Breast epithelium (tissue), 4 donors: ENCODE data around the gene ABCA8. TPM values are rescaled to one million over a fixed set of nuclear protein-coding genes. Genes with fewer than 3 reads are reported as not detected.

Experiments
- DNase-seq, 2 donors: peaks; one replicate each; pipeline ENCODE4 v3.0.0-alpha.2; 2019; ENCODE audit warnings: low spot score in 2 of 2
- H3K27ac ChIP-seq, 2 donors: fragments of 200-600 bp; sonication (generic) in 1 of 2; one replicate each; pipeline ENCODE4 v1.5.1; 2016 to 2019; ENCODE audit warnings: mild to moderate bottlenecking in 1 of 2
- H3K27me3 ChIP-seq, 2 donors: fragments of 200-600 bp; sonication (generic) in 1 of 2; one replicate each; pipeline versions ENCODE4 v1.5.1 to v1.6.0; 2017 to 2019; ENCODE audit warnings: control low read depth in 1 of 2, mild to moderate bottlenecking in 1 of 2
- H3K36me3 ChIP-seq: fragments of 200-600 bp; one replicate; pipeline ENCODE4 v1.5.1; 2019
- H3K4me1 ChIP-seq, 2 donors: fragments of 200-600 bp; sonication (generic); one replicate each; pipeline ENCODE4 v1.5.1; 2016 to 2019; ENCODE audit warnings: control low read depth in 1 of 2
- H3K4me3 ChIP-seq, 3 donors: fragments of 200-600 bp; sonication (generic); 1 replicate in 2 of 3; 2 replicates in 1 of 3; pipeline ENCODE4 v1.5.1; 2016 to 2019; ENCODE audit warnings: mild to moderate bottlenecking in 3 of 3, moderate library complexity in 2 of 3
- H3K9me3 ChIP-seq, 2 donors: fragments of 200-600 bp; sonication (generic) in 1 of 2; one replicate each; pipeline ENCODE4 v1.5.1; 2016 to 2019; ENCODE audit warnings: control low read depth in 1 of 2
- POLR2A ChIP-seq: fragments of 450-650 bp; IDR thresholded peaks from one replicate; pipeline ENCODE4 v1.6.1; 2016; ENCODE audit warnings: antibody characterized with exemption, mild to moderate bottlenecking, moderate library complexity
- POLR2AphosphoS5 ChIP-seq, 3 donors: sonication (generic); formaldehyde crosslinking; IDR thresholded peaks; one replicate each; pipeline ENCODE4 v1.6.1; 2017; ENCODE audit warnings: antibody characterized with exemption in 3 of 3
- intact Hi-C: fragments of 100-400 bp; cut with DNase I; formaldehyde crosslinking; loops from one replicate; pipeline ENCODE4 v1.15.1; 2023; ENCODE audit warnings: low total_unique reads
- total RNA-seq, 3 donors: library from RNA; depleted of rRNA; stranded (reverse); fragments of >200 nt; gene quantifications; one replicate each; pipeline ENCODE4 v1.1.0, GENCODE V29; 2016
- TF ChIP-seq, protein P1 (sequence below), 3 donors: fragments of 450-650 bp; IDR thresholded peaks; one replicate each; pipeline ENCODE4 v1.5.1; 2016 to 2017; ENCODE audit warnings: antibody characterized with exemption in 3 of 3, mild to moderate bottlenecking in 3 of 3, moderate library complexity in 3 of 3

Gene ABCA8
- total RNA-seq, 3 donors from 2014 or later, result 38.6 to 47.5 (median 46.2) TPM

DNA sequence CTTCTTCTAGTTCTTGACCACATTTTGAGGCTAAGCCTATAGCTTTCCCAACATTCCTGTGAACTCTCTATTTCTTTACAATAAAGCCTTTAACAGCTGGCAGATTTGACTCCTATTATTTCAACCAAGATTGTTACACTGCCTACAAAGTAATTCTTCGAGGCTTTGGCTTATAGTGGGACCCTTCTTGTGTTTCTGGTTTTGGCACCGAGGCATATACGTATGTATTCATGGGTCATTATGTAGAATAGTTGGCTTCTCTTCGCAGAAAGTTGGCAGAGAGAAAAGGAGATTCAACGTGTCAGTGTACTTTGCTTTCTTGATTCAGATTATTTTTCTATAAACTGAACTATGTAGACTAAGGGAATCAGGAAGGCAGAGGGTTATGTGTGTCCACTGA is 102.2 kb downstream of the ABCA8 start:
- no peak for DNase-seq
- Histone ChIP-seq H3K27ac (no peak overlapping the region), H3K27me3 (no peaks in the 10 kb centered on the region), H3K36me3 (no peaks in the 10 kb centered on the region), H3K4me1 (no peaks in the 10 kb centered on the region), H3K9me3 (peaks cover 0 to 1% of the 10 kb centered on the region in 2 donors), H3K4me3 (no peak overlapping the region)
- intact Hi-C loops, result no loop called here
- TF ChIP-seq, protein P1, sequence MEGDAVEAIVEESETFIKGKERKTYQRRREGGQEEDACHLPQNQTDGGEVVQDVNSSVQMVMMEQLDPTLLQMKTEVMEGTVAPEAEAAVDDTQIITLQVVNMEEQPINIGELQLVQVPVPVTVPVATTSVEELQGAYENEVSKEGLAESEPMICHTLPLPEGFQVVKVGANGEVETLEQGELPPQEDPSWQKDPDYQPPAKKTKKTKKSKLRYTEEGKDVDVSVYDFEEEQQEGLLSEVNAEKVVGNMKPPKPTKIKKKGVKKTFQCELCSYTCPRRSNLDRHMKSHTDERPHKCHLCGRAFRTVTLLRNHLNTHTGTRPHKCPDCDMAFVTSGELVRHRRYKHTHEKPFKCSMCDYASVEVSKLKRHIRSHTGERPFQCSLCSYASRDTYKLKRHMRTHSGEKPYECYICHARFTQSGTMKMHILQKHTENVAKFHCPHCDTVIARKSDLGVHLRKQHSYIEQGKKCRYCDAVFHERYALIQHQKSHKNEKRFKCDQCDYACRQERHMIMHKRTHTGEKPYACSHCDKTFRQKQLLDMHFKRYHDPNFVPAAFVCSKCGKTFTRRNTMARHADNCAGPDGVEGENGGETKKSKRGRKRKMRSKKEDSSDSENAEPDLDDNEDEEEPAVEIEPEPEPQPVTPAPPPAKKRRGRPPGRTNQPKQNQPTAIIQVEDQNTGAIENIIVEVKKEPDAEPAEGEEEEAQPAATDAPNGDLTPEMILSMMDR (IDR thresholded peaks at IDR 0.05), result no peak
- TF ChIP-seq POLR2AphosphoS5 (IDR thresholded peaks at IDR 0.05) (no peak), POLR2A (no peak)

DNA sequence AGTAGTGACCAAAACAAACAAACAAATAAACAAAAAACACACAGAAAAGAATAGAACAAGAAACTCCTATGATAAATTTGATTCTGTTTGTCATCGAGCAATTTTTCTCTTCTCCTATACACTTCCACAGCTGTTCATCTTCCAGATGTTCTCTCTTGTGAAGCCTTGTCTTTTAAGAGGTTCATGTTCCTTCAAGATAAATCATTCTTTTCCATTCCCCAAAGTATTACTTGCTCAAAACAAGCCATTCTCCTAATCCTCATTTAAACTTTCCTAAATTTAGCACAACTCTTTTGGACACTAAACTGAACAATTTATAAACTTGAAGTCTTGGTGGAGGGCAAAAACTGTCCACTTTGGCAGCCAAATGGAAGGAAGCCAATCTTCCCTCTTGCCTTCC is 103.3 kb downstream of the ABCA8 start:
- intact Hi-C loops, result no loop called here
- no peaks in the 10 kb centered on the region for H3K27me3 ChIP-seq
- no peak overlapping the region for H3K27ac ChIP-seq
- H3K36me3 ChIP-seq, result no peaks in the 10 kb centered on the region
- no peaks in the 10 kb centered on the region for H3K4me1 ChIP-seq
- no peaks in the 10 kb centered on the region for H3K9me3 ChIP-seq
- TF ChIP-seq POLR2A, result no peak
- TF ChIP-seq, protein P1 (IDR thresholded peaks at IDR 0.05), result no peak
- TF ChIP-seq POLR2AphosphoS5 (IDR thresholded peaks at IDR 0.05), result no peak
- no peak overlapping the region for H3K4me3 ChIP-seq
- DNase-seq, result no peak

DNA sequence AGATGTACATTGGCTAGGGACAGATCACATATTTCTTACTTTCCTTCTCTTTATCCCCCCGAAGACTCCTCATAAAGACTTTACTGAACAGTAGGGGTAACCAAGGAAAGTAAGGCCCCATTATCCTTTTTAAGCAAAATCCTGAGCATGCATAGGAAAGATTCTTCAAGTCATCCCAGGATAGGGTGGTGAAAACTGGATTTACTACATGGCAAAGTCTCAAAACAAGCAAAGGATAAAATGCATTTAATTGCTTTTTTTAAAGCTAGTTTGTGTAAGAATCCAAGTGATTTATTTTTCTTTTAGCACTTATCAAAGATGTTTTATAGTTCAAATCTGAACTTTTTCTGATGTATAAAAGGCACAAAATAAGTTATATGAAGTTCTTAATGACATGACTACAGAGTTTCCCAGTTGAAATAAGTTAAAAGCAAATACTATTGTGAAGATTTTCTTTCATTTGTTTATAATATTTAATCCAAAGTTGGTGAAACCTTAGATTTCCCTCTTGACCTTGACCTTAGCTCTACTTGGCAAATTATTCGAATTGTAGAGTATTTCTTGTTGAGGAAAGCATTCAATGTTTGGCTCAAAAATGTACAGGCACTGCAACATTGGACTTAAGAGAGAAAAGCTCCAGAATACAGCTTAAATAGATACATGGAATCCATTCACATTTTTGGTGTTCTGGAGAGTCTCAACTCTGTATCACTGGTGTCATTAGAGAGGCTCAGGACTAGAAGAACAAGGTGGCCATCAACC is 104.3 kb downstream of the ABCA8 start:
- H3K4me1 ChIP-seq, result no peaks in the 10 kb centered on the region
- DNase-seq, result no peak
- intact Hi-C loops, result no loop called here
- peaks cover 0 to 4% of the 10 kb centered on the region in 2 donors for H3K9me3 ChIP-seq
- TF ChIP-seq POLR2AphosphoS5 (IDR thresholded peaks at IDR 0.05) (no peak), POLR2A (no peak)
- TF ChIP-seq, protein P1 (IDR thresholded peaks at IDR 0.05), result no peak
- H3K36me3 ChIP-seq, result no peaks in the 10 kb centered on the region
- H3K27me3 ChIP-seq, result no peaks in the 10 kb centered on the region
- H3K27ac ChIP-seq, result no peak overlapping the region
- no peak overlapping the region for H3K4me3 ChIP-seq

DNA sequence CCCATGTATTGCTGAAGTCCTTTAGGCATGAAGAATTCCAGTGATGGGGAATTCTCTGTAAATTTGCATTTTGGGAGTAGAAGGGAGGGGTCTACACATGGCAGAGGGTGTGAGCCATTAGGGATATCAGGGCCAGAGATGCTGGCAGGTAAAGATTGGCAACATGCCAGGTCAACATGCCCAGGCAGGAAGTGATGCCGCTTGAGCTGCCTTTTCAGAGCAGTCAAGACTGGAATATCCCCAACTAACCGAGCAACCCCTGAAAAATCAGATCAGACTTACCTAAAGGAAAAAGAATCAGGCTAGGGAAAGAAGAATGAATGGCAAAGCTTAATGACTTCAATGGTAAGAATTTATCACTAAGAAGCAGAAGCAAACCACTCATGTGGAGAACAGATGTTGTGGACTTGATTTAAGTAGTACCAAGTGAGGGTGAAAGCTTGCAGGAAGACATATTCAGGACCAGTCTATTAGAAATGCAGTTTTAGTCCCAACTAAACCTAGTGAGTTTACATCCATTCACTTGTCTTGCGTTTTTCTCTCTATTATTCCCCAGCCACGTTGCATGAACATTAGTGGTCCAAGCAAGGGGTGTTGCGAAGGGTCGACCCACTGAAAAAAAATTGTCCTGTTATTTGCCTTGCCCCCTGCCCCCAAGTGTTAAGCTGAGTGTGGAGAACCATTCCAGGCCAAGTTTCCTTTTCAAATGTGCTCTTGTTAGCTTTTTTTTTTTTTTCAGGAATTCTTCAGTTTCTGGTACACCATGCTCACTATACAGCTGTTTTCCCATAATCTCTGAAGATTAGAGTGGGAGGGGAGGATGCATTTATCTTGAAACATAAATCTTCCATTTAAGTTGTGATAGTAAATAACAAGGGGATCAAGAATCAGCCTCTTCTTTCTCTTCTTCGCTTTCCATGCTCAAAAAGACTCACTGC is 105.2 kb downstream of the ABCA8 start:
- Histone ChIP-seq H3K36me3 (no peaks in the 10 kb centered on the region), H3K4me1 (no peaks in the 10 kb centered on the region), H3K27me3 (no peaks in the 10 kb centered on the region), H3K4me3 (no peak overlapping the region), H3K27ac (peak overlapping the region in 1 of 2 donors; percentile 15), H3K9me3 (peaks cover 0 to 9% of the 10 kb centered on the region in 2 donors)
- intact Hi-C loops, result no loop called here
- TF ChIP-seq, protein P1 (IDR thresholded peaks at IDR 0.05), result no peak
- TF ChIP-seq POLR2A, result no peak
- TF ChIP-seq POLR2AphosphoS5 (IDR thresholded peaks at IDR 0.05), result no peak
- no peak for DNase-seq

DNA sequence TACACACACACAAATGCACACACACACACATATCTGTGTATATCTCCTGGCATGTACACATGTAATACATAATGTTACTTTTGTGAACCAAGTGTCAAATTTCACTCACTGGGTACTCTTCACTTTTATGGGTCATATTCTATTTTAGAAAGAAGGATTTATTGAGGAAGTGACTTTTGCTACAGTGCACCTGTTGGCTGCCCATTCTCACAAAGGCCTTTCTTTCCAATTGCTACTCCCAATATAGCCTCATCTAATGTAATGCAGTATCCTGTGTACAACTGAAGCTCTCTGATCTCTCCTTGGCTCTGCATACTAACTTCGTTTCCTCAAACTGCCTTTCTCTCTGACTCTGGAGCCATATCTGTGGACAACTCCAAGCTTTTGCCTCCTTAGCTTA is 107.5 kb downstream of the ABCA8 start:
- Histone ChIP-seq H3K4me1 (no peaks in the 10 kb centered on the region), H3K9me3 (peaks cover 0 to 9% of the 10 kb centered on the region in 2 donors), H3K27ac (no peak overlapping the region), H3K36me3 (no peaks in the 10 kb centered on the region), H3K4me3 (no peak overlapping the region), H3K27me3 (no peaks in the 10 kb centered on the region)
- intact Hi-C loops, result no loop called here
- DNase-seq, result no peak
- TF ChIP-seq POLR2AphosphoS5 (IDR thresholded peaks at IDR 0.05) (no peak), POLR2A (no peak)
- TF ChIP-seq, protein P1 (IDR thresholded peaks at IDR 0.05), result no peak
